BLaER1 (cell line): ENCODE data around the gene CYP26B1.

Experiments
- H3K27ac ChIP-seq: shearing (Covaris generic); formaldehyde crosslinking; 2 replicates; pipeline ENCODE4 v1.8.1; 2022
- H3K27me3 ChIP-seq: shearing (Covaris generic); formaldehyde crosslinking; 2 replicates; pipeline ENCODE4 v1.8.1; 2022
- H3K36me3 ChIP-seq: shearing (Covaris generic); formaldehyde crosslinking; 2 replicates; pipeline ENCODE4 v1.8.1; 2022
- H3K4me1 ChIP-seq: shearing (Covaris generic); formaldehyde crosslinking; 2 replicates; pipeline ENCODE4 v1.8.1; 2022
- H3K4me2 ChIP-seq: shearing (Covaris generic); formaldehyde crosslinking; 2 replicates; pipeline ENCODE4 v1.8.1; 2022
- H3K4me3 ChIP-seq: shearing (Covaris generic); formaldehyde crosslinking; 2 replicates; pipeline ENCODE4 v1.8.1; 2022
- H3K9ac ChIP-seq: shearing (Covaris generic); formaldehyde crosslinking; 2 replicates; pipeline ENCODE4 v1.8.1; 2022
- H3K9me3 ChIP-seq: shearing (Covaris generic); formaldehyde crosslinking; 2 replicates; pipeline ENCODE4 v1.8.1; 2022
- H4K20me1 ChIP-seq: shearing (Covaris generic); formaldehyde crosslinking; 2 replicates; pipeline ENCODE4 v1.8.1; 2022
- Cebpa-rat ChIP-seq: shearing (Covaris generic); IDR thresholded peaks from 2 replicates; pipeline ENCODE4 v1.8.1; 2022

CYP26B1 gene

GRCh38 chr2:72155737-72156136 lies 8.1 kb upstream of the CYP26B1 start:
- Histone ChIP-seq H3K4me2 (no peak overlapping the region), H3K4me1 (peaks cover 22% of the 10 kb centered on the region)

GRCh38 chr2:72155151-72155550 lies 7.5 kb upstream of the CYP26B1 start:
- H3K9me3 ChIP-seq: no peaks in the 10 kb centered on the region
- no peaks in the 10 kb centered on the region for H3K36me3 ChIP-seq
- H3K4me3 ChIP-seq: no peak overlapping the region
- no peak overlapping the region for H3K9ac ChIP-seq
- peaks cover 1% of the 10 kb centered on the region for H4K20me1 ChIP-seq
- TF ChIP-seq Cebpa-rat: no peak
- no peak overlapping the region for H3K4me2 ChIP-seq
- H3K27me3 ChIP-seq: peaks cover 12% of the 10 kb centered on the region
- peaks cover 18% of the 10 kb centered on the region for H3K4me1 ChIP-seq
- H3K27ac ChIP-seq: no peak overlapping the region

More at GRCh38 chr2:72155737-72156136, 8.1 kb upstream of the CYP26B1 start:
- Histone ChIP-seq H4K20me1 (no peaks in the 10 kb centered on the region), H3K9me3 (no peaks in the 10 kb centered on the region), H3K27me3 (peaks cover 6% of the 10 kb centered on the region), H3K27ac (no peak overlapping the region), H3K4me3 (no peak overlapping the region), H3K9ac (no peak overlapping the region), H3K36me3 (no peaks in the 10 kb centered on the region)
- no peak for TF ChIP-seq Cebpa-rat

- H3K4me3 ChIP-seq: no peak overlapping the region
- TF ChIP-seq Cebpa-rat: no peak
- H3K27me3 ChIP-seq: peaks cover 18% of the 10 kb centered on the region
- H3K4me1 ChIP-seq: peaks cover 25% of the 10 kb centered on the region
- no peak overlapping the region for H3K27ac ChIP-seq
- H3K36me3 ChIP-seq: no peaks in the 10 kb centered on the region
- no peak overlapping the region for H3K4me2 ChIP-seq
- H3K9me3 ChIP-seq: no peaks in the 10 kb centered on the region
- H4K20me1 ChIP-seq: peaks cover 8% of the 10 kb centered on the region
- no peak overlapping the region for H3K9ac ChIP-seq
Observed at GRCh38 chr2:72154386-72154975, 6.8 kb upstream of the CYP26B1 start.

GRCh38 chr2:72153924-72154323 lies 6.3 kb upstream of the CYP26B1 start:
- Histone ChIP-seq H3K9ac (no peak overlapping the region), H3K4me2 (no peak overlapping the region), H3K27me3 (peaks cover 24% of the 10 kb centered on the region), H3K36me3 (no peaks in the 10 kb centered on the region), H3K27ac (no peak overlapping the region), H3K9me3 (no peaks in the 10 kb centered on the region), H3K4me1 (peaks cover 30% of the 10 kb centered on the region), H3K4me3 (no peak overlapping the region), H4K20me1 (peaks cover 13% of the 10 kb centered on the region)
- TF ChIP-seq Cebpa-rat: no peak

GRCh38 chr2:72153026-72153791 lies 5.5 kb upstream of the CYP26B1 start:
- no peak for TF ChIP-seq Cebpa-rat
- H3K27ac ChIP-seq: no peak overlapping the region
- no peak overlapping the region for H3K4me2 ChIP-seq
- H3K4me3 ChIP-seq: no peak overlapping the region
- peaks cover 26% of the 10 kb centered on the region for H3K4me1 ChIP-seq
- H3K9ac ChIP-seq: no peak overlapping the region
- no peaks in the 10 kb centered on the region for H3K36me3 ChIP-seq
- H3K27me3 ChIP-seq: peaks cover 31% of the 10 kb centered on the region
- H4K20me1 ChIP-seq: peaks cover 15% of the 10 kb centered on the region
- H3K9me3 ChIP-seq: no peaks in the 10 kb centered on the region

GRCh38 chr2:72150861-72151356 lies 3.2 kb upstream of the CYP26B1 start:
- H3K9ac ChIP-seq: no peak overlapping the region
- no peak for TF ChIP-seq Cebpa-rat
- H3K36me3 ChIP-seq: no peaks in the 10 kb centered on the region
- peaks cover 54% of the 10 kb centered on the region for H3K27me3 ChIP-seq
- peaks cover 29% of the 10 kb centered on the region for H3K4me1 ChIP-seq
- no peak overlapping the region for H3K4me3 ChIP-seq
- H3K27ac ChIP-seq: no peak overlapping the region
- no peak overlapping the region for H3K4me2 ChIP-seq
- peaks cover 5% of the 10 kb centered on the region; the same call in 1 of the 2 replicates for H3K9me3 ChIP-seq
- H4K20me1 ChIP-seq: peaks cover 38% of the 10 kb centered on the region

GRCh38 chr2:72150157-72150860 lies 2.6 kb upstream of the CYP26B1 start:
- Histone ChIP-seq H3K9ac (no peak overlapping the region), H3K4me1 (peaks cover 35% of the 10 kb centered on the region), H3K27me3 (peaks cover 60% of the 10 kb centered on the region), H4K20me1 (peaks cover 42% of the 10 kb centered on the region), H3K4me2 (peak overlapping the region; percentile 98; the same call in 1 of the 2 replicates), H3K4me3 (no peak overlapping the region), H3K27ac (no peak overlapping the region), H3K36me3 (no peaks in the 10 kb centered on the region), H3K9me3 (peaks cover 5% of the 10 kb centered on the region; the same call in 1 of the 2 replicates)
- TF ChIP-seq Cebpa-rat: no peak

- no peak overlapping the region for H3K9ac ChIP-seq
- peaks cover 67% of the 10 kb centered on the region for H3K27me3 ChIP-seq
- TF ChIP-seq Cebpa-rat: no peak
- peak overlapping the region; percentile 65 for H3K4me3 ChIP-seq
- H4K20me1 ChIP-seq: peaks cover 48% of the 10 kb centered on the region
- peak overlapping the region; percentile 98 for H3K4me2 ChIP-seq
- H3K36me3 ChIP-seq: no peaks in the 10 kb centered on the region
- no peak overlapping the region for H3K27ac ChIP-seq
- peaks cover 5% of the 10 kb centered on the region; the same call in 1 of the 2 replicates for H3K9me3 ChIP-seq
- peaks cover 42% of the 10 kb centered on the region for H3K4me1 ChIP-seq
Observed at GRCh38 chr2:72149556-72150156, 2.0 kb upstream of the CYP26B1 start.

- Histone ChIP-seq H3K36me3 (no peaks in the 10 kb centered on the region), H3K4me3 (peak overlapping the region; percentile 65), H3K27me3 (peaks cover 73% of the 10 kb centered on the region), H3K4me1 (peaks cover 47% of the 10 kb centered on the region), H4K20me1 (peaks cover 52% of the 10 kb centered on the region), H3K9ac (no peak overlapping the region), H3K4me2 (peak overlapping the region; percentile 98), H3K9me3 (peaks cover 5% of the 10 kb centered on the region; the same call in 1 of the 2 replicates), H3K27ac (no peak overlapping the region)
- TF ChIP-seq Cebpa-rat: no peak
Observed at GRCh38 chr2:72148837-72149555, 1.3 kb upstream of the CYP26B1 start.
